Aorta (tissue), 5 donors: ENCODE results near the gene NINJ2. TPM values are rescaled to one million over a fixed set of nuclear protein-coding genes. Genes with fewer than 3 reads are reported as not detected.

Experiments
- ATAC-seq: fragments of 200-7000 bp; cut with Tn5 transposase; one replicate; pipeline ENCODE4 v1.9.1; 2022; ENCODE audit warnings: moderate library complexity; ENCODE audit not compliant: low FRiP score
- DNase-seq, 2 donors: peaks; one replicate each; pipeline ENCODE4 v3.0.0-alpha.2; 2020
- H3K27ac ChIP-seq, 2 donors: one replicate each; pipeline ENCODE4 v1.5.1; 2013; ENCODE audit warnings: low read length in 2 of 2, mild to moderate bottlenecking in 2 of 2, moderate library complexity in 2 of 2, control low read depth in 1 of 2, inconsistent platforms in 1 of 2, low read depth in 1 of 2
- H3K27me3 ChIP-seq, 2 donors: one replicate each; pipeline ENCODE4 v1.6.1; 2013; ENCODE audit warnings: control low read depth in 1 of 2, low read length in 1 of 2, mild to moderate bottlenecking in 1 of 2, moderate library complexity in 1 of 2; ENCODE audit not compliant: insufficient read depth in 2 of 2, control insufficient read depth in 1 of 2
- H3K36me3 ChIP-seq, 2 donors: one replicate each; pipeline ENCODE4 v1.6.1; 2013; ENCODE audit warnings: control low read depth in 1 of 2, low read length in 1 of 2, mild to moderate bottlenecking in 1 of 2; ENCODE audit not compliant: insufficient read depth in 2 of 2, control insufficient read depth in 1 of 2
- H3K4me1 ChIP-seq, 2 donors: one replicate each; pipeline ENCODE4 v1.6.1; 2013; ENCODE audit warnings: low read length in 2 of 2, control low read depth in 1 of 2, mild to moderate bottlenecking in 1 of 2, moderate library complexity in 1 of 2; ENCODE audit not compliant: insufficient read depth in 2 of 2, control insufficient read depth in 1 of 2
- H3K4me3 ChIP-seq, 2 donors: one replicate each; pipeline ENCODE4 v1.5.1; 2013; ENCODE audit warnings: low read length in 2 of 2, control low read depth in 1 of 2, mild to moderate bottlenecking in 1 of 2
- H3K9me3 ChIP-seq: one replicate; pipeline ENCODE4 v1.6.1; 2013; ENCODE audit warnings: mild to moderate bottlenecking, low read length; ENCODE audit not compliant: control insufficient read depth
- WGBS, 2 donors: extraction: QIAGEN DNeasy Blood & Tissue Kit; methylation state at CpG; one replicate each; pipeline ENCODE4 v1.1.7; 2013; 5-methylcytosine and 5-hydroxymethylcytosine counted together
- intact Hi-C, 2 donors: fragments of 100-400 bp; cut with DNase I; formaldehyde crosslinking; loops; one replicate each; pipeline versions ENCODE4 v1.14.2 to v1.15.0; 2022
- polyA plus RNA-seq, 2 donors: library from polyadenylated mRNA; stranded (reverse); fragments of 200-250 nt; gene quantifications; one replicate each; pipeline ENCODE4 v1.2.3, GENCODE V29; 2013
- total RNA-seq, 2 donors: library from RNA; stranded (reverse); fragmentation: NEBNext Ultra II Directional; extraction: Animal tissue kit (Norgen Biotek cat#: 25700); gene quantifications; one replicate each; pipeline ENCODE4 v1.2.1, GENCODE V29; 2021
- donor health status: healthy with polysubstance abuse.
- donor health status: Bipolar disorder and iron deficiency.
- donor health status: DM: no; HTN: no; CAD: no.
- donor health status: DM: no; HTN: no; CAD: no.
- donor health status: DM: yes; HTN: yes; CAD: no.

Gene NINJ2
- total and polyA plus RNA-seq, 4 donors, result 0.95 to 11.2 (median 4.9) TPM

GRCh38 chr12:539540-540310 is 123.5 kb downstream of the NINJ2 start:
- Histone ChIP-seq H3K27ac (no peak overlapping the region), H3K36me3 (no peaks in the 10 kb centered on the region), H3K4me1 (peaks cover 0 to 10% of the 10 kb centered on the region in 2 donors), H3K4me3 (no peak overlapping the region), H3K27me3 (no peaks in the 10 kb centered on the region), H3K9me3 (no peaks in the 10 kb centered on the region)
- DNase-seq, result peak in 1 of 2 donors; percentile 59
- intact Hi-C loops, result loop anchor here in 1 of 2 donors (5.0 kb wide), 1 partner anchor 37 kb away; no protein-coding TSS in a partner anchor
- 94 to 95% methylated on average over 18 of the region's 18 CpGs for WGBS, 2 donors
- ATAC-seq, result no peak

DNA sequence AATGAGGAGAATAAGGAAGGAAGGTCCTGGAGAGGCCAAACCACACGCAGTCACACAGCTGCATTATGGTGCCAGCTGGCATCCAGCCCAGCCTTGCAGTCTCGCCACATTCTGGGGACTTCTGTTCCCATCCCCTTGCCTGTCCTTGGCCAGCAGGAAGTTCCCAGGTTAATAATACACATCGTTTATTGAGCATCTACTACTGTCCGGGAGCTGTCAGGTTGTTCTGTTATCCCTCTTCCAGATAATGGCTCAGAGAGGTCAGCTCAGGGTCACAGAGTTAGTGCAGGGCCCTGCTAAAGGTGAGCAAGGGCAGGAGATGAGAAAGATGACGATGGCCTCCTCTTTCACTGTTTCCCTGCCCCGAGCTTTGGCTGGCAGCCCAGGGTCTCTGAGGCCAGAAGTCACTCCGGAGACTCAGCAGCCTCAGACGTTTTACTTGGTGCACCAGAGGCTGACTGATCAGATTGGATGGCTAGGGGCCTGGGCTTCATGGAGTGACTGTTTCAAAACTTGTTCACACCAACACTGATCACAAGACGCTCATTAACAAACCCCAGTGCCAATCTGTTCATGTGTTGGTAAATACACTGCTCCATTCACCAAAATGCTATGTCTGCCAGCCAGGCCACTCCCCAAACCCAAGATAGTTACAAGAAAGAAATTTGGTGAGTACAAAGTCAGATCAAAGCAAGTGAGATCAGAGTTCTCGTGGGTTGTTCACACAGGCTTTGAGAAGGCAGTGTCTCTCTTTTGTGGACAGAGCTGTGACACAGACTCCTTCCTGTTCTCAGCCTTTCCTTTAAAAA is 124.3 kb downstream of the NINJ2 start:
- Histone ChIP-seq H3K4me3 (no peak overlapping the region), H3K4me1 (peaks cover 0 to 10% of the 10 kb centered on the region in 2 donors), H3K27me3 (no peaks in the 10 kb centered on the region), H3K9me3 (no peaks in the 10 kb centered on the region), H3K27ac (no peak overlapping the region), H3K36me3 (no peaks in the 10 kb centered on the region)
- ATAC-seq, result no peak
- 19 to 27% methylated on average over 10 of the region's 10 CpGs for WGBS, 2 donors
- intact Hi-C loops, result loop anchor here in 1 of 2 donors (5.0 kb wide), 1 partner anchor 37 kb away; no protein-coding TSS in a partner anchor
- DNase-seq, result peak; percentile 86 to 87

DNA sequence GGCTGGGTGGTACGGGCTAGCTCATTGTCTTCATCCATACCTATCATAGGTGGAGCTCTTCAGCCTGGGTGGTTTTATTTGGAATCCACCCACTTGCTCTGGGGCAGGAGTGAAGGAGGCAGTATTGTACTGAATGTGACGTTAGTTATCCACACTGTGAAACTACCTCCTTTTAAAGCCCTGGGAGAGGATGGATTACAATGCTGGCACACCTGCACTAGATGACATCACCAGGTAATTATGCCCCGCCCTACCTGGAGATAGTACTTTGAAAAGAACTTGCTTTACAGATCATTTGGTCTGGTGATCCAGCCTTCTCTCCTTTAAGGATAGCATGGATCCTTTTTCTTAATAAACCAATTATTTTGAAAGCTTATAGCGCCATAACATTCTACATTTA is 125.5 kb downstream of the NINJ2 start:
- DNase-seq, result no peak
- intact Hi-C loops, result loop anchor here in 1 of 2 donors (5.0 kb wide), 1 partner anchor 35 kb away; no protein-coding TSS in a partner anchor
- H3K27me3 ChIP-seq, result no peaks in the 10 kb centered on the region
- no peaks in the 10 kb centered on the region for H3K36me3 ChIP-seq
- whole genome bisulfite sequencing, 2 donors, result 81 to 92% methylated on average over 4 of the region's 4 CpGs
- H3K4me3 ChIP-seq, result no peak overlapping the region
- H3K4me1 ChIP-seq, result peaks cover 0 to 10% of the 10 kb centered on the region in 2 donors
- no peaks in the 10 kb centered on the region for H3K9me3 ChIP-seq
- H3K27ac ChIP-seq, result no peak overlapping the region
- no peak for ATAC-seq

- H3K27me3 ChIP-seq, result no peaks in the 10 kb centered on the region
- H3K9me3 ChIP-seq, result no peaks in the 10 kb centered on the region
- H3K4me3 ChIP-seq, result no peak overlapping the region
- peaks cover 0 to 10% of the 10 kb centered on the region in 2 donors for H3K4me1 ChIP-seq
- no peak for ATAC-seq
- intact Hi-C loops, result loop anchor here in 1 of 2 donors (5.0 kb wide), 1 partner anchor 34 kb away; no protein-coding TSS in a partner anchor
- no peak for DNase-seq
- no peaks in the 10 kb centered on the region for H3K36me3 ChIP-seq
- 96% methylated on average over 3 of the region's 3 CpGs for WGBS, 2 donors
- no peak overlapping the region for H3K27ac ChIP-seq
Observed at GRCh38 chr12:536751-537245, 126.4 kb downstream of the NINJ2 start.

GRCh38 chr12:535396-535795 is 127.8 kb downstream of the NINJ2 start:
- 96% methylated on average over 7 of the region's 7 CpGs for WGBS, 2 donors
- H3K4me3 ChIP-seq, result no peak overlapping the region
- H3K9me3 ChIP-seq, result no peaks in the 10 kb centered on the region
- intact Hi-C loops, result loop anchor here in 1 of 2 donors (5.0 kb wide), 1 partner anchor 33 kb away; no protein-coding TSS in a partner anchor
- DNase-seq (no peak), ATAC-seq (no peak)
- H3K27ac ChIP-seq, result no peak overlapping the region
- H3K36me3 ChIP-seq, result no peaks in the 10 kb centered on the region
- peaks cover 0 to 5% of the 10 kb centered on the region in 2 donors for H3K4me1 ChIP-seq
- no peaks in the 10 kb centered on the region for H3K27me3 ChIP-seq

- ATAC-seq, result no peak
- H3K27ac ChIP-seq, result no peak overlapping the region
- 87 to 92% methylated on average over 14 of the region's 14 CpGs for WGBS, 2 donors
Observed at GRCh38 chr12:534216-534615, 129.0 kb downstream of the NINJ2 start.

DNA sequence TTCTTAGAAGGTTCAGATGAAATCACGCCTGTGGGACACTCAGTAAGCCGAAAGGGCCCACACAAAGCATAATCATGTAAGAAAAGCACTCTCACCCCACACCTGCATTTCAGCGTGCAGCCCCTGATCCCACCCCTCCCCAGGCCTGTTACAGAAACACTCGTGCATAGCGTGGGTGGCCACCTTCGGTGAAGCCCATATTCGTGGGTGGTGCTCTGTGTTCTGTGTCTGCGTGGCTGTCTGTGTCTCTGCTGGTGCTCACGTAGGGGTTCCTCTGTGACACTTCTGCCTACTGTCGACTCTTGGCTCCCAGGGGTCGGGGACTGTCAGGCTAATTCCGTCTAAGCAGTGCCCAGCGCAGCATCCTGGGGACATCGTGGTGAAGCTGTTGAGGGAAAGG is 129.5 kb downstream of the NINJ2 start:
- H3K4me3 ChIP-seq, result no peak overlapping the region
- H3K27ac ChIP-seq, result no peak overlapping the region
- no peaks in the 10 kb centered on the region for H3K27me3 ChIP-seq
- WGBS, 2 donors, result 91 to 95% methylated on average over 14 of the region's 14 CpGs
- peaks cover 0 to under 1% of the 10 kb centered on the region in 2 donors for H3K4me1 ChIP-seq
- intact Hi-C loops, result no loop called here
- no peak for DNase-seq
- H3K9me3 ChIP-seq, result no peaks in the 10 kb centered on the region
- ATAC-seq, result no peak
- no peaks in the 10 kb centered on the region for H3K36me3 ChIP-seq

More at GRCh38 chr12:534216-534615, 129.0 kb downstream of the NINJ2 start:
- no peak for DNase-seq
- peaks cover 0 to 5% of the 10 kb centered on the region in 2 donors for H3K4me1 ChIP-seq
- no peaks in the 10 kb centered on the region for H3K36me3 ChIP-seq
- intact Hi-C loops, result no loop called here
- no peaks in the 10 kb centered on the region for H3K27me3 ChIP-seq
- no peak overlapping the region for H3K4me3 ChIP-seq
- no peaks in the 10 kb centered on the region for H3K9me3 ChIP-seq

- intact Hi-C loops, result no loop called here
- no peak for DNase-seq
- 93 to 94% methylated on average over 9 of the region's 9 CpGs for WGBS, 2 donors
Observed at GRCh38 chr12:532908-533565, 130.2 kb downstream of the NINJ2 start.

More at GRCh38 chr12:532908-533565, 130.2 kb downstream of the NINJ2 start:
- Histone ChIP-seq H3K4me1 (no peaks in the 10 kb centered on the region), H3K4me3 (no peak overlapping the region), H3K36me3 (no peaks in the 10 kb centered on the region), H3K27me3 (no peaks in the 10 kb centered on the region), H3K27ac (no peak overlapping the region), H3K9me3 (no peaks in the 10 kb centered on the region)
- no peak for ATAC-seq
